ENCODE data around the gene CASR. TPM values are rescaled to one million over a fixed set of nuclear protein-coding genes. Genes with fewer than 3 reads are reported as not detected.

The CASR gene
- total RNA-seq, 1 experiment from 2014 or later: 0.02 TPM

DNA sequence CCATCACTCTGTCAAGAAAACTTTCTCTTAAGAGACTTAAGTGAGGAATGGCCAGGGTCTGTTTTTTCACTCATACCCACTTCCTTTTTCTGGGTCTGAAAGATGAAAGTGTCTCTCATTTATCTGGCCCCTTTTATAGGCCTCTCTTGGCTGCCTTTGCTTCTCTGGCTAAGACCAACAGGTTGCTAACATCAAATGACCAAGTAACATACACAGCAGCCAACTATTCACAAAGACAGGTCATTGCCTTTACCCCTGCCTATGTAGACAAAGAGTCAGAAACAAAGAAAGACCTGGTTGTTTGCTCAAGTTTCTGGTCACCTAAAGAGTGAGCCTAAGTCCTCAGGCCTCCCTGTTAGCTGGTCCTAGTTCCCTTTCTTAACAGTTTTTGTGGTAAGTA is 117.6 kb downstream of the CASR start:
- TF ChIP-seq, protein P1, sequence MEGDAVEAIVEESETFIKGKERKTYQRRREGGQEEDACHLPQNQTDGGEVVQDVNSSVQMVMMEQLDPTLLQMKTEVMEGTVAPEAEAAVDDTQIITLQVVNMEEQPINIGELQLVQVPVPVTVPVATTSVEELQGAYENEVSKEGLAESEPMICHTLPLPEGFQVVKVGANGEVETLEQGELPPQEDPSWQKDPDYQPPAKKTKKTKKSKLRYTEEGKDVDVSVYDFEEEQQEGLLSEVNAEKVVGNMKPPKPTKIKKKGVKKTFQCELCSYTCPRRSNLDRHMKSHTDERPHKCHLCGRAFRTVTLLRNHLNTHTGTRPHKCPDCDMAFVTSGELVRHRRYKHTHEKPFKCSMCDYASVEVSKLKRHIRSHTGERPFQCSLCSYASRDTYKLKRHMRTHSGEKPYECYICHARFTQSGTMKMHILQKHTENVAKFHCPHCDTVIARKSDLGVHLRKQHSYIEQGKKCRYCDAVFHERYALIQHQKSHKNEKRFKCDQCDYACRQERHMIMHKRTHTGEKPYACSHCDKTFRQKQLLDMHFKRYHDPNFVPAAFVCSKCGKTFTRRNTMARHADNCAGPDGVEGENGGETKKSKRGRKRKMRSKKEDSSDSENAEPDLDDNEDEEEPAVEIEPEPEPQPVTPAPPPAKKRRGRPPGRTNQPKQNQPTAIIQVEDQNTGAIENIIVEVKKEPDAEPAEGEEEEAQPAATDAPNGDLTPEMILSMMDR (conservative IDR thresholded peaks at IDR 0.05): no peak
- Histone ChIP-seq H3K4me2 (ENCODE audit: insufficient read depth, insufficient read length, low read length) (no peak overlapping the region), H3K4me1 (ENCODE audit: insufficient read depth, low read length) (no peaks in the 10 kb centered on the region), H2BK5ac (ENCODE audit: insufficient read length, low read length) (no peak overlapping the region), H4K20me1 (ENCODE audit: control insufficient read depth, insufficient read depth, insufficient read length) (no peaks in the 10 kb centered on the region), H2BK120ac (ENCODE audit: low read depth, low read length, poor library complexity, severe bottlenecking) (no peak overlapping the region), H4K5ac (ENCODE audit: insufficient read length, low read depth, low read length) (no peak overlapping the region), H3K23me2 (ENCODE audit: insufficient read length, low read depth, low read length, poor library complexity, severe bottlenecking) (no peaks in the 10 kb centered on the region), H3K23ac (ENCODE audit: insufficient read length, low read depth, low read length) (no peak overlapping the region), H3K79me1 (ENCODE audit: insufficient read depth, low read depth, low read length, poor library complexity, severe bottlenecking) (no peaks in the 10 kb centered on the region), H3K79me2 (ENCODE audit: insufficient read depth, low read length) (no peaks in the 10 kb centered on the region), H3K9ac (ENCODE audit: extremely low read depth, insufficient read length, low read length) (no peak overlapping the region), H2BK15ac (ENCODE audit: low read depth, low read length) (no peak overlapping the region), H3K56ac (ENCODE audit: insufficient read length, low read depth, low read length) (no peak overlapping the region), H2AK5ac (ENCODE audit: insufficient read length, low read length) (no peak overlapping the region), H3T11ph (ENCODE audit: low read length) (no peak overlapping the region), H4K91ac (ENCODE audit: insufficient read length, low read depth, low read length) (no peak overlapping the region), H4K8ac (replicated peaks; ENCODE audit: insufficient read length, low read depth, low read length) (no peak overlapping the region), H3K9me3 (ENCODE audit: control insufficient read depth, low read depth, low read length) (no peaks in the 10 kb centered on the region), H3K14ac (ENCODE audit: insufficient read depth, low read length) (no peak overlapping the region), H3K18ac (ENCODE audit: insufficient read length, low read depth, low read length) (no peak overlapping the region), H2AFZ (ENCODE audit: low read length) (no peak overlapping the region), H2BK12ac (ENCODE audit: insufficient read length, low read depth, low read length) (no peak overlapping the region), H2BK20ac (ENCODE audit: low read depth, low read length, poor library complexity, severe bottlenecking) (no peak overlapping the region), H3K27me3 (ENCODE audit: insufficient read depth, low read length) (no peaks in the 10 kb centered on the region), H3K27ac (ENCODE audit: insufficient read length, low read depth, low read length) (no peak overlapping the region), H3K4ac (ENCODE audit: low read depth, low read length) (no peak overlapping the region)
- Mint-ChIP-seq H3K9me3 (peaks cover 0 to 1% of the 10 kb centered on the region in 2 experiments; a peak in 1 of 5 replicates), H3K36me3 (ENCODE audit: insufficient read depth in 1 of 3, low read depth in 3 of 3) (no peaks in the 10 kb centered on the region; a peak in 1 of 7 replicates), H3K27me3 (ENCODE audit: low read depth) (no peaks in the 10 kb centered on the region), H3K4me3 (no peak overlapping the region), H3K4me1 (no peaks in the 10 kb centered on the region), H3K27ac (no peak overlapping the region)
- DNase-seq: no peak
